Stimulated activated CD8-positive, alpha-beta memory T cell treated with anti-CD3 and anti-CD28 coated beads, Interleukin-4, amount 100 ng/mL, for 48 hours (primary cell): ENCODE measurements around the gene STX3.
"Not testable (repeated sequence)": the region's sequence is repeated elsewhere in the genome, so short reads cannot be mapped to it uniquely, and the experiment has no call there.

Experiments used
- DNase-seq: peaks from one replicate; pipeline ENCODE4 v3.0.0-alpha.2; 2020

STX3 gene

DNA sequence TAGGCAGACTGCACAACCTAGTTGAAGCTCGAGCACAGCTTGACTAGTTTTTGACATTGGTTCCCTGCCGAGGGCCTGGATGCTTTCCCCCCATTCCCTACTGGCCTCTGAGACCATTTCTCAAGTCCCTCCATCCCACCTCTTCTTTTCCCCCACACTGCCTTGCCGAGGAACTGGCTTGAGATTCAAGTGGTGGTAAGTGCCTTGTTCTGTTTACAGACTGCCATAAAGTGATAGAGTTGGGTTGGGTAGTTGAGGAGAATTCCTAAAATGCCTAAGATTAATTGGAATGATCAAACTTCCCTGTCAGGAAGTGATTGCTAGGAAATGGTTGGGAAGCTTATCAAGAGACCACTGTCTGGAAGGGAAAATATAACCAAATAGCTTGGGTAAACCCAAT lies 39.2 kb downstream of the STX3 start:
- DNase-seq = no peak

DNA sequence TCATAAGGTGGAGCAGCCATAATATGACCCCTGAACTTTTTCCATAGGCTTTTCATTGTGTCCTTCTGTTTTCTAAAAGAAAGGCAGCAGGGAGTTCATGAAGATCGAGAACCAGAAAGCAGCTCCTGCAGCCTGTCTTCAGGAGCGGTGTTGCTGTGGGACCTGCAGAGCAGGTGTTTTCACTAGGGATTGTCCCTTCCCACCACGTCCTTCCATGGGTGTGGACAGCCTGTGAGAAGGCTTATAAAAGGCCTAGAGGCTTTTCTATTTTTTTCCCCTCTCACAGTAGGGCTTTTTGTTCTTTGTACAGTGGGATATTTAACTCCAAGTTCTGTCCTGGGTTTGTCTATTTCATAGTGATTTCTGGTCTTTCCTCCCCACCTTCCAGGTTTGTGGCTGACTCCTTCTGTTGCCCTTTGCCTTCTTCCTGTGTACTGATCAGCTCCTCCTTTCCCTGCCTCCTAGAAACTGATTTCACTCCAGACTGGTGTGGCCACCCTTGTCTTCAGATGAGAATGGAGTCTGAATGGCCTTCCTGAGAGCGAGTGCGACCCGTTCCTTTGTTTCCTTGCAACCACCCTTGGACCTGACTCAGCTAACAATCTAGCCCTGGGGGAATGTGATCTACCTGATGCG lies 45.3 kb downstream of the STX3 start:
- no peak for DNase-seq

DNA sequence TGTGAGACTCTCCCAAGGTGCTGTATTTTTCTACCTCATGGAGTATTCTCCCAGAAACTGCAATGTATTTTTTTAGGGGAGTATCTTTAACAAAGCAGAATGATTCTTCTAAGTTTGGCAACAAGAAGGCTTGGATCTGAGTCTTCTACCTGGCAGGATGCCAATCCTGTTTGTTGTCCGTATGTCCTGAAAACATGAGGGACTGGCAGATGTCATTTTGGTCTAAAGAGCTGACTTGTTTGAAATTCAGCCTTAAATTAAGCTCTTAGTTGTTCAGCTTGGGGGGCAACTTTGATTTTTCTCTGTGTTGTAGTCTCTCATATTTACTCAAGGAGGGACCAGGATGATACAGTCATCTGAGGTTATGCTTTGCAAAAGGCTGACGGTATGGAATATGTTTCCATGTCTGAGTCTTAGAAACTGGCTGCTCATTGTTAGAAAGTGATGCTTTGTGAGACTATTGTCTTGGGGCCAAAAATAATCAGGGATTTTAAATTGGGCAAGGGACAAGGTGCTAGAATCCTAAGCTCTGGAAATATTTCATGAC lies 46.1 kb downstream of the STX3 start:
- DNase-seq = no peak

DNA sequence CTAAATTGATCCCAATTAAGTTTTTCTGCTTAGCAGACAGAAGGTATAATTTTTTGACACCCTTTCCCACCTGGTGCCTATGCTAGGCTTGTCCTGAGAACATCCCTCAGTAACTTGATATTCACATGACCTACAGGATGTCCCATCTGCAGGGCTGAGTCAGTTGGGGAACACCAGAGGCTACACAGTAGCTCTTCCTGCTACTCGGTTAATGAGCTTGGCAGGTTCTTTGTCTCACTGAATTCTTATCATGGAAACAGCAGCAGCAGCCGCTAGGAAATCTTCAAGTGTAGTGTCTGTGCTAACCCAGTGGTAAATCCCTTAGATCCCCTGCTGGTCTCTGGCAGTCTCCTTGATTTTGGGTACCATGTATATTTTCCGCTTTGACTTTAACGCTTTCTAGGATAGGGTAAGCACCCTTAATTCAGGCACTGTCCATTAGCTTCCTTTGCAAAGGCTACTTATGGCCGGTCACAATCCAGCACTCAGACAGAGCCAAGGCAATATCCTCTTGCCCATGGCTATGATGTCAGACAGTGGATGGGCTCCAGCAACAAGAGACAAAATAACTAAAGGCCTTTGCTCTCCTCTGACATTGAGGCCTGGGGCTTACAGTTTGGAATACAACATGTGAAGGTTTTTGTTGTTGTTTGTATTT lies 46.9 kb downstream of the STX3 start:
- DNase-seq = no peak

DNA sequence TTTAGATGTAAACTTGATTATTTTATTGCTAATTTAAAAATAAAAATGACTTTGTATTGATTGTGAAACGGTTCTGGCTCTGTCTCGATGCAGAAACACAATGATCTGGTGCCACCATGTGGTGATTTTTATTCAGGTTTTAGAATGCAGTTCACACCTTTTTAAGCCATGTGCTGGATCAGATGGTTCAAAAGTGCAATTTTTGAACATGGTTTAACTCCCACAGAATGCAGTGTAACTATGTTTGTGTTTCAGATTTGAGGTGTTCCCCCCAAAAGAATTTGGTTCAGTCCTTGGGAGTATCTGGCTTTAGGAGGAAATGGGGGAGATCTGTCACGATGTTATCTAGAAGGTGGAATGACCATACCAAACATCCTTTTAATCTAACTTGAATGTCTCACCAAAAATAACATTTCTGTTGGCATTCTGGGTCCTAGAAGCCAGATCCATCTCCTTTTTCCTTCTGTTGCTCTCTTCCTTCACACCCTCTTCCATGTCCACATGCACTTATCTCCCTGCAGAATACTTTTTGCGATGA lies 47.5 kb downstream of the STX3 start:
- peak; percentile 31 for DNase-seq

DNA sequence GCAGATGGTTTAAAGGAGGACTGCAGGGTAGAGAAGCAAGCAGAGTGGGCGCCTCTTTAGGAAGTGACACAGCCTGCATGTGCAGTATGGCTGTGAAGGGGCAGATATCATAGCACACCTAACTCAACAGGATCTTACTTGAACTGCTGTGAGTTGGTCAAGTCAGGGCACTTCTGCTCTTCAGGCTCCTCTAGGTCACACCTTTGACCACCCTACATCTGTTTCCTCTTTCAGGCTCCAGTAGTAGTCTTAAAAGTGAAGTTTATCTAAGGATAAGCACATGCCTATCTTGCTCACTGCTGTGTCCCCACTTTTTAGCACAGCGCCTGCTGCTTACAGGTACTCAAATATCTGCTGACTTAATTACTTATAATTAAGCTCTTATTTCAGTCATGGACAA lies 48.9 kb downstream of the STX3 start:
- no peak for DNase-seq

DNA sequence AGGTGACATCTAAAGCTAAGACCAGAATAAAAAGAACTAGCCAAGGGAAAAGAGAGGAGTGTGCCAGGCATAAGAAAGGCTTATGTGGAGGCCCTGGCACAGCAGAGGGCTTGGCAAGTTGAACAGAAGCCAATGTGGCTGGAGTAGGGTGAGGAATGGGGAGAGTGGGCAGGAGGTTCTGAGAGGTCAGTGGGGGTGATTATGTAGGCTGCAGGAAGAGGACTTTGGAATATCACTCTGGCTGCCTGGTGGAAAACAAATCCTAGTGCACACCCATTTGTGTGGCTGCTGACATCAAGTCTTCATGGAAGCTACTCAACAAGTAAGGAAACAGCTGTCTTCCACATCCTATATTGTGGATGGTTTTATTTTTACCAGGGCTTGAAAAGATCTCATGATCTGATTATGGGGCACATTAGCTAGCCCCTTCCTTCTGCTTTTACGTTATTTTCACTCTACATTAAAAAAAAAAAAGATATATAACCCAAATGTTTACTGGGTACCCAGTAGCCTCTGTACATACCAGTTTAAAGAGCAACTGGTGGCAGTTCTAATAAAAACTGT lies 52.0 kb downstream of the STX3 start:
- DNase-seq = no peak

DNA sequence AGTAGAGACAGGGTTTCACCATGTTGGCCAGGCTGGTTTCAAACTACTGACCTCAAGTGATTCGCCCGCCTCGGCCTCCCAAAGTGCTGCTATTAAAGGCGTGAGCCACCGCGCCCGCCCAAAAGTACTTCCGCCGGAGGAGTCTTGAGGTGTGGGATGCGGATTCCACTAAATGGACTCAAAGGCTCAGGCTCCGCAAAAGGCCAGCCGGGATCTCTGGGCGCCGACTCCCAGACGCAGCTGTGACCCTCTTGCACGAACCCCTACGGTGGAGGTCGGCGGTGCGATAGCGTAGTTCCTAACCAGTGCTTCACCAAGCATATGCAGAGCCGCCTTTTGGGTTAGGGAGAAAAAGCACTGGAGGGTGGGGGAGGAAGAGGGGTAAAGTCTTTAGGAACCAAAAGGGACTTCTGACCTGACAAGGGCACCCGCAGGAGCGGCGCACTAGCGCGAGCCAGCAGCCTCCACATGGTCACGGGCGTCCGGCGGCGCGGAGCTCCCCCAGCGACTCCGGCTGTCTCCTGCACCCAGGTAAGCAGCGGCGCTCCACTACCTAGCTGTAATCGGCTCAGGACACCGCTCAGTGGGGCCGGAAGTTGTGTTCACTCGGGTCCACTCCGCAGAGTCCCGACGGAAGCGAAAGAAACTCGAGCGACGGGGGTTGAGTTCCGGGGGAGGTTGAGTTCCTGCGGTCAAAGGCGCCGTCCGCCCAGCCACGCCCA lies 55.2 kb downstream of the STX3 start, which contains the start of gene MRPL16:
Gene MRPL16, minus strand, starts transcription at position 590 of the 722 bp plus-strand sequence. Its CDS starts 120 bp downstream, at position 470.
- peak; percentile 95 for DNase-seq

DNA sequence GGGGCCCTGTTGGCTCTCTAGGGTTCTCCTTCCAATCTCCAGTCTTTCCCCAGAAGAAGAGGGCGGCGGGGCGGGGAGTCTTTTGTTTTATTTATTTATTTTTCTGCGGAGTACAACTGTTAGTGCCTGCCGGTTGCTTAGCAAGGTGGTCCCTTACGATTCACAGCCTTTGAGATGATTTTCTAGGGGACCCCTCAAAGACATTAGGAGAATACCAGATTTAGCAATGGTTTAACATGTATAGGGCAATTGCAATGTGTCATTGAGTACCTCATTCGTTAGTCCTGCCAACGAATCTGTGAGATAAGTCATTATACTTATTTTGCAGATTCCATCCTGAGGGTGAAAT lies 55.7 kb downstream of the STX3 start:
- DNase-seq = no peak

DNA sequence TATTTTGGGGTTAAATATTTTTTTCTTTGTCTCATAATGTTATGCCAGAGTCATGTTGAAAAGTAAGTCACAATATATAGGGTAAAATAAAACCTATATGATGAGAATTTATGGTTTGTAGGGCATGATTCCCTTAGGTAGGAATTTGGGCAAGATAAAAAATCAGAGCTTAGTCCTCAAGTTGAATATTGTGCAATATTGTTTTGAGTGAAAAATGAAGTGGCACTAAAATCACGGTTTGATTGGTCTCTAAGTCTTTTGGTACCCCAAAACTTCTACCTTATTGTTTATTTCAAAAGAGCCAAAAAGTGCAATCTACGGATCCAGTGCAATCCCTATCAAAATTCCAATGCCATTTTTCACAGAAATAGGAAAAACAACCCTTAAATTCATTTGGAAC lies 57.0 kb downstream of the STX3 start:
- no peak for DNase-seq

DNA sequence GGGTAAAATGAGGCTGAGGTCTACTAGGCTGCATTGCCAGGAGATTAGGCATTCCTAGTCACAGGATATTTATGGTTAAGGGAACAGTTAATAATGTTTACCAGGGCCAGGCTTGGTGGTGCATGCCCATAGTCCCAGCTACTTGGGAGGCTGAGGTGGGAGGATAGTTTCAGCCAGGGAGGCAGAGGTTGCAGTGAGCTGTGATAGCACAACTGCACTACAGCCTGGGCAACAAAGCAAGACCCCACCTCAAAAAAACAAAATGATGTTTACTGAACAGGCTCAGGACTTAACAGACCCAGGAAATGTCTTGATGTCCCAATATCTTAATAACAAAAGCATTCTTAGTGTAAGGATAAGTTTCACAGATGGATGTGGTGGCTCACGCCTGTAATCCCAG lies 58.2 kb downstream of the STX3 start:
- no peak for DNase-seq

DNA sequence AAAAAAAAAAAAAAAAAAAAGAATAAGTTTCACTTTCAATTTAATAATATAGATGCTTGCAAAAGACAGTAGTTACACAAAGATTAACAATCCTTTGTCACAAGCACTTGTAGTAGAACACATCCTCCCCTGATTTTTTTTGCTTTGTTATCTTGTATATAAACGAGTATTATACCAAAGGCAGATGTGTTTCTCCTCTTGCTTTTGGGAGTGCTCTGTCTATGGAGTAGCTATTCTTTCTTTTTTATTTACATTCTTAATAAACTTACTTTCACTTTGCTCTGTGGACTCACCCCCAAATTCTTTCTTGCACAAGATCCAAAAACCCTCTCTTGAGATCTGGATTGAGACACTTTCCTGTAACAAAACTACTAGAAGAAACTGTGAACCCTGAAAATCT lies 58.8 kb downstream of the STX3 start:
- no peak for DNase-seq

DNA sequence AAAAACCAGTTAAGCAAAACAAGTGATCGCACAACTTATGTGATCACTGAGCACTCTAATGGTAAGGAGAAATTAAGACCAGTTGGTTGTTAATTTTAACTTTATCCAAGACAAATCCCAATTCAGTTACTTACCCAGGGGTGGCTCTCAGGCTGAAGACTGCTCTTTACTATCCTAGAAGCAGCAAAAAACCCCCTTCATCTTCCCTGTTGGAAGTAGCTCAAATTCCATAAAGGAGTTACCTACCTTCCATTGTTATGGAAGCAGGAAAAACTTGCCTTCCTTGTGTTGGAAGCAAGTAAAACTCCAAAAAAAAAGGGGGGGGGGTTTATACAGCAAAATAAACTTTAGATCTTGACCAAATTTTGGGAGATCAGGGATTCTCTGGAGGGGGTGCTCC lies 60.6 kb downstream of the STX3 start:
- no peak for DNase-seq

DNA sequence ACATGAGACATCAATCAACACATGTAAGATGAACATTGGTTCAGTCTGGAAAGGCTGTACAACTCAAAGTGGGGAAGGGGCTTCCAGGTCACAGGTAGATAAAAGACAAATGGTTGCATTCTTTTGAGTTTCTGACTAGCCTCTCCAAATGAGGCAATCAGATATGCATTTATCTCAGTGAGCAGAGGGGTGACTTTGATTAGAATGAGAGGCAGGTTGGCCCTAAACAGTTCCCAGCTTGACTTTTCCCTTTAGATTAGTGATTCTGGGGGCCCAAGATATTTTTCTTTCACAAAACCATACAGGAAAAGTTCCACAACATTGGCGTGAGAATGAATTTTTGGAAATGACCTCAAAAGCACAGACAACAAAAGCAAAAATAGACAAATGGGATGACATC lies 61.3 kb downstream of the STX3 start:
- DNase-seq = not testable (repeated sequence)

DNA sequence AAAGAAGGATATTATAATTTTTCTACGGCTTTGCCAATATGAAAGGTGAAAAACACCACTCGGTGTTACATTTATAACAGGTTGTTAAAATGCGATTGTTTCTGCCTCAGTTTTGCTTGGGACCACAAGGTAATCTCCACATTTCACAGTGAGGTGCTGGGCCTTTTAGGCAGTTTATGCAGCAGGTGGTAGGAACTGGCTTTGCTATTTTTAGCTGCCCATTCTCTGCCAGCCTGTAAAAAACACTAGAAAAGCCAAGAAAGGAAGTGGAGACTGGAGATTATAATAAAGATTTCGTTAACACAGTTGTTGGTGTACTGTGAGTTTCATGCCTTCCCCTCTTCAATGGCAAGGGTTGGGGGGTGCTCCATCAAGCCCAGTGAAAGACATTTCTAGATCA lies 63.4 kb downstream of the STX3 start:
- DNase-seq = no peak

DNA sequence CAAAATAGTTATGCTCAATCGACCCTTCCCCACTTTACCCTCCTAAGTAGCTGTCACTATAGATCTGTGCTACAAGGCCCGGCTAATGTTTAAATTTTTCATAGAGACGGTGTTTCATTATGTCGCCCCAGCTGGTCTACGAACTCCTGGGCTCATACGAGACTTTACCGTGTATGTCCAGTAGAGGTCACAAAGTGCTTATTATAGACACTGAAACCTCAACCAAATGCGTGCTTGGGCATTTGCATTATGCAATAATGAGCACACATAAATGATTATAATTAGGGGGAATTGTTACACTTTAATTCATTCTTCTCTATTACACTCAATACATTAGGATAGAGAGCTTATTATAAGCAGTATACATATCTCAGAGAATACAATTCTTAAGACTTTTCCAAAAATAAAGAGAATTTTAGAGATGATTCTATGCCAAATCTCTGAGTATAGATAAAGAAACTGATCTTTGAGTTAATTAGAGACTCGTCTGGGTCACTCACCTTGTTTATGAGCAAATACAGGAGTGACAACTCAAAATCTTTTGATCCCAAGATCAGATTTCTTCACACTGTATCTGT lies 67.9 kb downstream of the STX3 start:
- DNase-seq = no peak

DNA sequence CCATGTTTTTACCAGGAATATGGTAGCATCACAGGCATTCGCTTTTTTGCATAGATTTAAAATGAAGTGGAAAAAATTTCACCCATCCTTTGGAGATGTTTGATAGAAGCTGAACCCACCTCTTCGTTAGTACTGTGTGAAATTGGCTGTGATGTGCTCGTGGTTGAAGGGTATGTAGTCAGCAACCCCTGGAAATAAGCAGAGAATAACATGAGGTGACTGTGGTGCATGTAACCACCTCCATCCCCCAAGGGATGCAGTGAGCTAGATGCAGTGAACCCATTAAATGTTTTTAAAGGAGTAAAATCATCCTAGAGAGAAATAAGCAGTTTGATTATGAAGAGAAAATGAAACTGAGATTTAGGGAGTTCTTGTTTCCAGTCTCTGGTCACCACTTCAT lies 74.2 kb downstream of the STX3 start:
- DNase-seq = no peak

DNA sequence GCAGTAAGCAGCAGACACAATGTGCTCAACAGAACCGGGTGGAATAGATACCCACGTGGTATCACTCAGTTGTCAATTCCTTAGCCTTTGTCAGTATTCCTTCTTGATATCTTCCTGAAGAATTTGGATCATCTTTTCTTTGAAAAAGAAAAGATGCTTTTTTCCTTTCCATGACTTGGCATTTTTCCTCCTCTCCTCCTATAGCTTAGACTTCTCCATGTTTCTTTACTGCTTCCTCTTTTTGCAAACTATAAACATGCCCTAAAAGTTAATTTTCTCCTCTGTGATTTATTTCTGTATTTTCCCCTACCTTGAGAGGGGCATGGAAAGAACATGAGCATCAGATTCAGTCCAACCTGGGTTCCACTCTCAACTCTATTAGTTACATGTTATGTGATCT lies 78.4 kb downstream of the STX3 start:
- DNase-seq = no peak

DNA sequence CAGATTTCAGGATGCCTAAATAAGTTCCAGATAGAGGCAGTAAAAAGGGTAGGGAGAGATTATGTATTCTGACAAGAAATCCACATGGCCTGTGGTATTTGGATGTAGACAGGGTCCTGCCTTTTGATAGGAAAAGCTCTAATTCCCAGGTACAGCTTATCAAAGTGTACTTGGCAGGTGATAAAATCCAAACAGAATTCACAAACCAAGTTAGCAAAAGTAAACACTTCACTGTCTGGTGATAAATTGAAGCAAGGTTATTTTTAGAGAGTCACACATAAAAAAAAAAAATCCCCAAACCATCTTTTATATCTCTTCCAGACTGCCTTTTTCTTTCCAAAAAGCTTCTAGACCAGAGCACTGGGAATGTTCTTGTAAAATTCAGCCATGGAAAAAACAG lies 84.4 kb downstream of the STX3 start:
- DNase-seq = no peak

DNA sequence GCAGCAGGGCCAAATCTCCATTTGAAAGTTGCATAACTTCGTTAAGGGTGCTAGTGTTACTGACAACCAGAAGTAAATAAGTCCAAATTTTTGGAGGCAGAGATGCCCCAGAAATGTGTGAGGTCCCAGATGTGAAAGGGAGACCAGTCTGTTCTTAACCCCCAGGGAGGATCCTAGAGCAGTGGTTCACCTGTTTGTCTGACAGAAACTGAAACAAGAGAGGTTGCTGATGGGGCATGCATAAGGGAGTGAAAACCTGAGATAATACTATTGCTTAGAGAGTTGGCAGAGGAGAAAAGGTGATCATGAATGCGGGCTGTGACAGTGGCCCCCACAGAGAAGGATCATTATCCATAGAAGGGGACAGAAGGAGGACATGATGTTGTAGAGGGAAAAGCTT lies 86.3 kb downstream of the STX3 start:
- DNase-seq = no peak

DNA sequence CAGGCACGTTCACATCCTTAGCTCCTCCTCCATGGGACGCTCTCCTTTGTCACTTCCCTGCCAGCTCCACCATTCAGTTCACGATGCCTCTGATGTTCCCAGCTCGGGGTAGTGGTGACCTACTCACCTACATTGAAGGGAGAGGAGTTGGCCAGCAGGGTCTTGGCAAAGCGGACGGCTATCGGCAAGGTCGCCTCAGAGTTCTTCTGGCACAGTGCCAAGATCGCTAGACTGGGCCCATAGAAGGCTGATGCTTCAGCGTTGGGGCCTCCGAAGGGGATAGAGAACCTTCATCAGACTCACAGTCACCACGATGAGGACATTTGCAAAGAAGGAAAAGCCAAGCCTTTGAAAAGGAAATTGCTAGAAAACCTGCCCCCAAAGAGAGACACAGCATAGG lies 87.1 kb downstream of the STX3 start:
- no peak for DNase-seq

DNA sequence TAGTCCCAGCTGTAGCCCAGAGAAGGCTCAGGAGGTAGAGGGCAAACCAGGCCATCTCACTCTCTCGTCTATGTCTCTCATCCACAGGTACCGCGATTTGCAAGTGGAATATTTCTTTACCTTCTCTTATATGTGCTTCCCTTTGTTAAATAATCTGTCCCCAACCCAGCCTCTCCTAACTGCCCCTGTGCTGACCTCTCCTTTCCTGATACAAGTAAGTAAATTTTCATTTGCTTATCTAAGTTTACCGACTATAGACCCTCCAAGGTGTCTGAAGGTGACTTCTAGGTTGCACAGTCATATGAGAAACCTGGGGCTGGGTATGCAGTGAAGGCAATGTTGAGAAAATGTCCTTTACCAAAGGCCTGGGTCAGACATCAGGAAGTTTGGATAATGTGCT lies 90.2 kb downstream of the STX3 start, which contains the start of gene CBLIF:
Gene CBLIF, minus strand, starts transcription at position 101 of the 400 bp plus-strand sequence. Its CDS starts 46 bp downstream, at position 55.
- no peak for DNase-seq

DNA sequence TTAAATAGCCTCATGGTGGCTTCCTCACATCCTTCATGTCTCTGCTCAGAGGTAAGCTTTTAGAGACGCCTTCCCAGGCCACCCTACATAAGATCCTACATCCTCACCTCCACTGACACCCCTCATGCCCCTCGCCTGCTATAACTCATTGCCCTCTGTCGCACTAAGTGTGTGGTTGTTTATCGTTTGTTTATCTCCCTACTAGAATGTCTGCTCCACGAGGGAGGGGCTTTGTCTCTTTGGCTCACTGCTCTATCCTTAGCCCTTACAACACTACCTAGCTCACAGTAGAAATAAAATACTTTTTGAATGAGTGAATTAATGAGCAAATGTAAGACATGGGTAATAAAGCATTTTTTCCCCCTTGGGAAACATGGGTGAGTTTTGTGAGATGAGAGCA lies 91.4 kb downstream of the STX3 start:
- DNase-seq = no peak
